Neural crest cell (in vitro differentiated cells): ENCODE data around the gene KRT222. TPM values are rescaled to one million over a fixed set of nuclear protein-coding genes. Genes with fewer than 3 reads are reported as not detected.

ENCODE experiments used
- DNase-seq: peaks from one replicate; pipeline ENCODE4 v3.0.0; 2021; ENCODE audit warnings: low read depth, mixed read lengths, low spot score
- H3K27ac Mint-ChIP-seq: one replicate; pipeline ENCODE4 v1.8.0; 2021; ENCODE audit warnings: mild to moderate bottlenecking, mixed read lengths; ENCODE audit not compliant: unreplicated experiment
- H3K27me3 Mint-ChIP-seq: 2 replicates; pipeline ENCODE4 v1.8.0; 2021; ENCODE audit warnings: low read depth, mild to moderate bottlenecking, mixed read lengths
- H3K36me3 Mint-ChIP-seq: 2 replicates; pipeline ENCODE4 v1.8.0; 2021; ENCODE audit warnings: low read depth, mild to moderate bottlenecking, mixed read lengths
- H3K4me1 Mint-ChIP-seq: 2 replicates; pipeline ENCODE4 v1.8.0; 2021; ENCODE audit warnings: mixed read lengths
- H3K4me3 Mint-ChIP-seq: one replicate; pipeline ENCODE4 v1.8.0; 2021; ENCODE audit warnings: mild to moderate bottlenecking, mixed read lengths
- H3K9me3 Mint-ChIP-seq: 2 replicates; pipeline ENCODE4 v1.8.0; 2021; ENCODE audit warnings: mixed read lengths
- total RNA-seq: library from RNA; stranded (reverse); gene quantifications from 2 replicates; pipeline ENCODE4 v1.2.1, GENCODE V29; 2021
- TF ChIP-seq, protein P1 (sequence below): fragments of 200-600 bp; sonication (generic); conservative IDR thresholded peaks from 2 replicates; pipeline ENCODE4 v1.5.0; 2021; ENCODE audit warnings: antibody characterized with exemption, mild to moderate bottlenecking

Gene KRT222
- total RNA-seq, 1 donor from 2014 or later: 0.23 TPM

DNA sequence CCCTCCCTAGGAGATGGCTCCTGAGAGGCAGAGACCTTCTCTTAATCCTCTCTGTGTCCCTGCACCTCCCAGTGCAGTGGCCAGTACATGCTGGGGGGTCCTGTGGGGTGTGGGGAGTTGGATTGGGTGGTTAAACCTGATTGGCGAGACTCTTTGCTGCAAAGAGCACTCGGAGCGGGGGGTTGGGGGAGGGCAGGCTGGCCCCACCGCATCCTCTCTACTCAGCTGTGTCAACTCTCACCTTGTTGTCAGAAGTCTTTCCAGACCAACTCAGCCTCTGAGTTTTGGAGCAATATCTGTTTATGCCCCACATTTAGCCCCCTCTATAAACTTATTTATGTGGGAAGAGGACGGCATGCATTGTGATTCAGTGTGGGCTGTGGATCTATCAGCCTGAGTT is 57.3 kb downstream of the KRT222 start:
- Mint-ChIP-seq H3K27me3 (peaks cover 22% of the 10 kb centered on the region), H3K4me3 (no peak overlapping the region), H3K27ac (no peak overlapping the region), H3K36me3 (no peaks in the 10 kb centered on the region), H3K4me1 (no peaks in the 10 kb centered on the region), H3K9me3 (no peaks in the 10 kb centered on the region)
- TF ChIP-seq, protein P1, sequence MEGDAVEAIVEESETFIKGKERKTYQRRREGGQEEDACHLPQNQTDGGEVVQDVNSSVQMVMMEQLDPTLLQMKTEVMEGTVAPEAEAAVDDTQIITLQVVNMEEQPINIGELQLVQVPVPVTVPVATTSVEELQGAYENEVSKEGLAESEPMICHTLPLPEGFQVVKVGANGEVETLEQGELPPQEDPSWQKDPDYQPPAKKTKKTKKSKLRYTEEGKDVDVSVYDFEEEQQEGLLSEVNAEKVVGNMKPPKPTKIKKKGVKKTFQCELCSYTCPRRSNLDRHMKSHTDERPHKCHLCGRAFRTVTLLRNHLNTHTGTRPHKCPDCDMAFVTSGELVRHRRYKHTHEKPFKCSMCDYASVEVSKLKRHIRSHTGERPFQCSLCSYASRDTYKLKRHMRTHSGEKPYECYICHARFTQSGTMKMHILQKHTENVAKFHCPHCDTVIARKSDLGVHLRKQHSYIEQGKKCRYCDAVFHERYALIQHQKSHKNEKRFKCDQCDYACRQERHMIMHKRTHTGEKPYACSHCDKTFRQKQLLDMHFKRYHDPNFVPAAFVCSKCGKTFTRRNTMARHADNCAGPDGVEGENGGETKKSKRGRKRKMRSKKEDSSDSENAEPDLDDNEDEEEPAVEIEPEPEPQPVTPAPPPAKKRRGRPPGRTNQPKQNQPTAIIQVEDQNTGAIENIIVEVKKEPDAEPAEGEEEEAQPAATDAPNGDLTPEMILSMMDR: no peak
- no peak for DNase-seq

DNA sequence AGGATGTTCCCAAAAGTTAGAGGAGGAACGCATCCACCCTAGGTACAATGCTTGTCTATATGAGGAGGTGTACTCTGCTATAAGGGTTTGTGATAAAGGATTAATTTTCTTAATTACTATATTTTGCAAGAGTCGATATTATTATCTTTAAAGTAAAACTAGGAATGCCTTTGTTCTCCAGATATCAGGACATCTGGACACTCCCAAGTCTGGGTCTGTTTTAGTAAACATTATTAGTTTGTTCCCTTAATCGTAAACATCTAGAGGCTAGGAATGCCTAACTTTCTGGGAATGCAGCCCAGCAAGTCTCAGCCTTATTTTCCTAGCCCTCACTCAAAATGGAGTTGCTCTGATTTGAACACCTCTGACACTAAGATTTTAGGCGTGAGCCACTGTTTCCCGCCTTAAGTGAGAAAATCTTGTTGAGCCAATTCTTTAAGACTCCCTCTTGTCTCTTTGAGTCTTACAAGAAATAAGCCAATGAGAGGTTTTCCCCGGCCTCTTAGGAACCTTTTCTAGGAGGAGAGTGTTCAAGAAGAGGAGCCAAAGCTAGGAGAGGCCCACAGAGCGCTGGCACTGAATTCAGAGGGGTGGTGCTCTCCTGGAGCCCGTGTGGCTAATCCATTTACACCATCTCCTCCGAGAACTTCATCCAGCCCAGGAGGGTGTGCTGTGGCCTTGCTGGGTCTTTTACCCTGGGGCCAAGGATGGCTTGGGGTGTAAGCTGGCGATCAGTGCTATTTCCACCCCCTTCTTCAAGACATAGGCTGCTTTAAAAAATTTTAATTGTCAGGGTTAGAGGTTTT is 58.2 kb downstream of the KRT222 start:
- TF ChIP-seq, protein P1: no peak
- no peaks in the 10 kb centered on the region for H3K4me1 Mint-ChIP-seq
- peaks cover 15% of the 10 kb centered on the region for H3K27me3 Mint-ChIP-seq
- H3K36me3 Mint-ChIP-seq: no peaks in the 10 kb centered on the region
- no peaks in the 10 kb centered on the region for H3K9me3 Mint-ChIP-seq
- no peak overlapping the region for H3K27ac Mint-ChIP-seq
- DNase-seq: no peak
- H3K4me3 Mint-ChIP-seq: no peak overlapping the region

DNA sequence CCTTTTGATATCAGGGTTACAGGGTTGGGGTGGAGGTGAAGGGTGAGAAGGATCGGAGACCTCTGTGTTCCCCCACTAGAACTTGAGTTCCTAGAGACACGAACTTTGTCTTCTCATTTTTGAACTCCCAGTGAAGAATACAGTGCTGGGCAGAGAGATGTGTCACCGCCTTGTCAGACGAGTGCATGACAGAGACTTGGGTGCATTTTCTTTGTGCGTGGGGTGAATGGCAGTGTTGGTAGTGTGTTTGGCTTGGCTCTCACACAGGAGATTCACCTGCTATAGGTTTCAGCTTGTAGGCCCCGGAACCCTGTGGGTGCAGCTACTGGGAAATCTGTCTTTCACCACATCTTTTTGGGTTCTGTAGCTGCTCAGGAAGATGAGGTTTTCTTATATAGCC is 59.7 kb downstream of the KRT222 start:
- no peak for DNase-seq
- H3K4me1 Mint-ChIP-seq: no peaks in the 10 kb centered on the region
- H3K9me3 Mint-ChIP-seq: no peaks in the 10 kb centered on the region
- peaks cover 3% of the 10 kb centered on the region for H3K27me3 Mint-ChIP-seq
- TF ChIP-seq, protein P1: no peak
- H3K4me3 Mint-ChIP-seq: no peak overlapping the region
- no peaks in the 10 kb centered on the region for H3K36me3 Mint-ChIP-seq
- H3K27ac Mint-ChIP-seq: no peak overlapping the region

Other genes with a start within 250 kb of the KRT222 start
- 295 and 302 TPM in 2 replicates for gene TOP2A, start 247.3 kb downstream of the KRT222 start, total RNA-seq
- gene IGFBP4, start 221.7 kb downstream of the KRT222 start, total RNA-seq: 56.1 and 56.7 TPM in 2 replicates
- not detected in 2 replicates for gene TNS4, start 163.6 kb downstream of the KRT222 start, total RNA-seq
- gene CCR7, start 99.7 kb downstream of the KRT222 start, total RNA-seq: 0.32 and 0.33 TPM in 2 replicates
- gene SMARCE1, start 17.4 kb downstream of the KRT222 start, total RNA-seq: 205 and 240 TPM in 2 replicates
- not detected in 2 replicates for gene KRT24, start 38.6 kb upstream of the KRT222 start, total RNA-seq
- gene KRT25, start 90.2 kb upstream of the KRT222 start, total RNA-seq: not detected in 2 replicates
- gene KRT26, start 107.0 kb upstream of the KRT222 start, total RNA-seq: not detected in 2 replicates
- not detected in 2 replicates for gene KRT27, start 117.4 kb upstream of the KRT222 start, total RNA-seq
- gene KRT28, start 134.8 kb upstream of the KRT222 start, total RNA-seq: not detected in 2 replicates
- 33.2 and 39.1 TPM in 2 replicates for gene KRT10, start 157.4 kb upstream of the KRT222 start, total RNA-seq
- gene KRT12, start 202.0 kb upstream of the KRT222 start, total RNA-seq: not detected in 2 replicates
- not detected in 2 replicates for gene KRT20, start 220.1 kb upstream of the KRT222 start, total RNA-seq